Activated CD8-positive, alpha-beta T cell treated with anti-CD3 and anti-CD28 coated beads for 36 hours (primary cell): Measurements from ENCODE around the gene GLTP. TPM values are rescaled to one million over a fixed set of nuclear protein-coding genes. Genes with fewer than 3 reads are reported as not detected.
A peak's percentile ranks its signal among the peaks of the same experiment; 100 is the strongest.

Experiments
- ATAC-seq: fragments of 200-7000 bp; cut with Tn5 transposase; one replicate; pipeline ENCODE4 v1.10.0; 2021; ENCODE audit warnings: mild to moderate bottlenecking, moderate library complexity
- CTCF ChIA-PET: fragments of 350-600 bp; sonication (Branson Sonifier 250); formaldehyde crosslinking; loops from one replicate; lab custom pipeline; 2021; ENCODE audit warnings: antibody characterized with exemption; lab: Charles Lee
- POLR2A ChIA-PET: fragments of 350-600 bp; sonication (Branson Sonifier 250); formaldehyde crosslinking; loops from one replicate; lab custom pipeline; 2021; ENCODE audit warnings: antibody characterized with exemption; lab: Charles Lee
- DNase-seq: peaks from one replicate; pipeline ENCODE4 v3.0.0-alpha.2; 2020
- H3K27ac Mint-ChIP-seq: one replicate; pipeline ENCODE4 v1.8.0; 2021; ENCODE audit warnings: mild to moderate bottlenecking, mixed read lengths
- H3K27me3 Mint-ChIP-seq: one replicate; pipeline ENCODE4 v1.8.0; 2021; ENCODE audit warnings: mixed read lengths
- H3K36me3 Mint-ChIP-seq: one replicate; pipeline ENCODE4 v1.8.0; 2021; ENCODE audit warnings: low read depth, mixed read lengths
- H3K4me1 Mint-ChIP-seq: one replicate; pipeline ENCODE4 v1.8.0; 2021; ENCODE audit warnings: low read depth, mixed read lengths
- H3K4me3 Mint-ChIP-seq: one replicate; pipeline ENCODE4 v1.8.0; 2021; ENCODE audit warnings: mild to moderate bottlenecking, moderate library complexity, mixed read lengths
- H3K9me3 Mint-ChIP-seq: one replicate; pipeline ENCODE4 v1.8.0; 2021; ENCODE audit warnings: mixed read lengths
- CTCF ChIP-seq: fragments of 200-600 bp; IDR thresholded peaks from one replicate; pipeline ENCODE4 v1.8.0; 2022; ENCODE audit warnings: antibody characterized with exemption, mild to moderate bottlenecking
- intact Hi-C: fragments of 100-400 bp; cut with micrococcal nuclease; formaldehyde crosslinking; loops from one replicate; pipeline ENCODE4 v1.10.0; 2022
- total RNA-seq, 2 experiments: library from RNA; stranded (reverse); gene quantifications; one replicate each; pipeline ENCODE4 v1.2.3, GENCODE V29; 2021

The GLTP gene
- total RNA-seq, 2 experiments from 2014 or later = 19.9 to 21.2 TPM

GRCh38 chr12:109910254-109910968, 30.1 kb upstream of the GLTP start:
- DNase-seq = no peak
- H3K4me3 Mint-ChIP-seq = no peak overlapping the region
- ATAC-seq = no peak
- POLR2A ChIA-PET = interaction anchor here (0.9 kb wide), 1 partner anchor 433 kb away, joined by 3 read pairs; the partner anchor contains the start of gene UBE3B
- H3K27ac Mint-ChIP-seq = no peak overlapping the region
- intact Hi-C loops = no loop called here
- no peaks in the 10 kb centered on the region for H3K4me1 Mint-ChIP-seq
- no peak for TF ChIP-seq CTCF
- no peaks in the 10 kb centered on the region for H3K9me3 Mint-ChIP-seq
- CTCF ChIA-PET = interaction anchor here (0.6 kb wide), 2 partner anchors 296 to 402 kb away, joined by 3 read pairs; no protein-coding TSS in a partner anchor
- H3K36me3 Mint-ChIP-seq = peaks cover 28% of the 10 kb centered on the region
- H3K27me3 Mint-ChIP-seq = no peaks in the 10 kb centered on the region

GRCh38 chr12:109905301-109905700, 25.0 kb upstream of the GLTP start:
- Mint-ChIP-seq H3K4me1 (peaks cover 9% of the 10 kb centered on the region), H3K27ac (no peak overlapping the region), H3K36me3 (peaks cover 35% of the 10 kb centered on the region), H3K4me3 (no peak overlapping the region), H3K9me3 (no peaks in the 10 kb centered on the region), H3K27me3 (no peaks in the 10 kb centered on the region)
- ChIA-PET CTCF (interaction anchor here (0.8 to 1.0 kb wide), 2 partner anchors 60 kb away, joined by 3 to 5 read pairs; no protein-coding TSS in a partner anchor), POLR2A (interaction anchor here (0.7 to 3.9 kb wide), 3 partner anchors 16 to 119 kb away, joined by 3 to 19 read pairs (median 4); no protein-coding TSS in a partner anchor)
- no peak for TF ChIP-seq CTCF
- no peak for ATAC-seq
- intact Hi-C loops = no loop called here
- DNase-seq = no peak

- no peak for TF ChIP-seq CTCF
- Mint-ChIP-seq H3K9me3 (no peaks in the 10 kb centered on the region), H3K27me3 (no peaks in the 10 kb centered on the region), H3K4me1 (peaks cover 12% of the 10 kb centered on the region), H3K4me3 (no peak overlapping the region), H3K36me3 (peaks cover 22% of the 10 kb centered on the region), H3K27ac (no peak overlapping the region)
- ChIA-PET POLR2A (interaction anchor here (1.4 to 3.9 kb wide), 2 partner anchors 14 to 57 kb away, joined by 4 to 19 read pairs; no protein-coding TSS in a partner anchor), CTCF (interaction anchor here (0.7 to 3.3 kb wide), 3 partner anchors 50 to 97 kb away, joined by 3 to 14 read pairs (median 4); no protein-coding TSS in a partner anchor)
- DNase-seq (no peak), ATAC-seq (no peak)
- intact Hi-C loops = no loop called here
Observed at GRCh38 chr12:109902891-109903418, 22.6 kb upstream of the GLTP start.

GRCh38 chr12:109900752-109901580, 20.6 kb upstream of the GLTP start:
- no peak for DNase-seq
- Mint-ChIP-seq H3K27ac (peak overlapping the region; percentile 99), H3K4me1 (peaks cover 12% of the 10 kb centered on the region), H3K9me3 (no peaks in the 10 kb centered on the region), H3K36me3 (peaks cover 16% of the 10 kb centered on the region), H3K27me3 (no peaks in the 10 kb centered on the region), H3K4me3 (peak overlapping the region; percentile 96)
- ATAC-seq = peak; percentile 11
- TF ChIP-seq CTCF = no peak
- ChIA-PET POLR2A (interaction anchor here (0.9 to 1.7 kb wide), 7 partner anchors 9 to 173 kb away, joined by 3 to 7 read pairs (median 3); no protein-coding TSS in a partner anchor), CTCF (interaction anchor here (0.8 to 4.2 kb wide), 8 partner anchors 13 to 330 kb away, joined by 3 to 21 read pairs (median 4); no protein-coding TSS in a partner anchor)
- intact Hi-C loops = no loop called here
